HFFc6 (cell line): ENCODE measurements around the gene GALNT3. TPM values are rescaled to one million over a fixed set of nuclear protein-coding genes. Genes with fewer than 3 reads are reported as not detected.

Source experiments
- DNase-seq: peaks from one replicate; pipeline ENCODE4 v3.0.0-alpha.2; 2018
- H3K27ac Mint-ChIP-seq: 2 replicates; pipeline ENCODE4 v1.8.0; 2020; ENCODE audit warnings: mild to moderate bottlenecking, mixed read lengths
- H3K27me3 Mint-ChIP-seq: 2 replicates; pipeline ENCODE4 v1.8.0; 2021; ENCODE audit warnings: mild to moderate bottlenecking, moderate library complexity, mixed read lengths; ENCODE audit not compliant: insufficient read depth
- H3K36me3 Mint-ChIP-seq: 2 replicates; pipeline ENCODE4 v1.8.0; 2021; ENCODE audit warnings: low read depth, mixed read lengths
- H3K4me1 Mint-ChIP-seq: 2 replicates; pipeline ENCODE4 v1.8.0; 2020; ENCODE audit warnings: low read depth, mixed read lengths
- H3K4me3 Mint-ChIP-seq: 2 replicates; pipeline ENCODE4 v1.8.0; 2020; ENCODE audit warnings: mild to moderate bottlenecking, moderate library complexity, mixed read lengths
- H3K9me3 Mint-ChIP-seq: 2 replicates; pipeline ENCODE4 v1.8.0; 2020; ENCODE audit warnings: mild to moderate bottlenecking, mixed read lengths
- total RNA-seq, 6 experiments: library from RNA; stranded (reverse); fragmentation: NEBNext Ultra II Directional; extraction: Animal tissue kit (Norgen Biotek cat#: 25700); gene quantifications; 2 replicates in 1 of 6; 3 replicates in 5 of 6; pipeline ENCODE4 v1.2.3, GENCODE V29; 2021
- TF ChIP-seq, protein P1 (sequence below): fragments of 200-600 bp; sonication (generic); IDR thresholded peaks from 2 replicates; pipeline ENCODE4 v1.5.0; 2021; ENCODE audit warnings: antibody characterized with exemption, mild to moderate bottlenecking

GALNT3 gene
- total RNA-seq, 6 experiments from 2014 or later: 0.28 to 1.7 (median 0.82) TPM

DNA sequence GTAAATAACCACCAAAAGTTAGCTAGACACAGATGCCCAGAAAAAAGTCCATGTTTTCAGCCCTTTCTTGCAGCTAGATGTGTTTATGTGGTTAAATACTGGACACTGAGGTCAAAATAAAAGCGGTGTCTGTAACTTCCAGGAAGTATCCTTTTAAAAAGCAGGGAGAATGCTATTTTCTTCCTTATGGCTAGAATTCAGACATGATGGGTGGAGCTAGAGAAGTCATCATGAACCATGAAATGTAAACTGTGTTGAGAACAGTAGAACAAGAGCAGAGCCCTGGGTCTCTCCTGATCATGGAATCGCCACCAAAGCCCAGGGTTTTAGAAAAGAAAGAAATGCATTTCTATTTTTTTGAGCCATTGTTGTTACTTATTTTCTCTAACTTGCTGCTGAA lies 41.3 kb upstream of the GALNT3 start:
- Mint-ChIP-seq H3K4me3 (no peak overlapping the region), H3K27ac (no peak overlapping the region), H3K27me3 (peaks cover 2% of the 10 kb centered on the region; the same call in 1 of the 2 replicates), H3K4me1 (peaks cover 24% of the 10 kb centered on the region), H3K36me3 (no peaks in the 10 kb centered on the region), H3K9me3 (0 out of 2 replicates have a peak, but pooled peaks cover 3% of the 10 kb centered on the region)
- DNase-seq: no peak
- TF ChIP-seq, protein P1, sequence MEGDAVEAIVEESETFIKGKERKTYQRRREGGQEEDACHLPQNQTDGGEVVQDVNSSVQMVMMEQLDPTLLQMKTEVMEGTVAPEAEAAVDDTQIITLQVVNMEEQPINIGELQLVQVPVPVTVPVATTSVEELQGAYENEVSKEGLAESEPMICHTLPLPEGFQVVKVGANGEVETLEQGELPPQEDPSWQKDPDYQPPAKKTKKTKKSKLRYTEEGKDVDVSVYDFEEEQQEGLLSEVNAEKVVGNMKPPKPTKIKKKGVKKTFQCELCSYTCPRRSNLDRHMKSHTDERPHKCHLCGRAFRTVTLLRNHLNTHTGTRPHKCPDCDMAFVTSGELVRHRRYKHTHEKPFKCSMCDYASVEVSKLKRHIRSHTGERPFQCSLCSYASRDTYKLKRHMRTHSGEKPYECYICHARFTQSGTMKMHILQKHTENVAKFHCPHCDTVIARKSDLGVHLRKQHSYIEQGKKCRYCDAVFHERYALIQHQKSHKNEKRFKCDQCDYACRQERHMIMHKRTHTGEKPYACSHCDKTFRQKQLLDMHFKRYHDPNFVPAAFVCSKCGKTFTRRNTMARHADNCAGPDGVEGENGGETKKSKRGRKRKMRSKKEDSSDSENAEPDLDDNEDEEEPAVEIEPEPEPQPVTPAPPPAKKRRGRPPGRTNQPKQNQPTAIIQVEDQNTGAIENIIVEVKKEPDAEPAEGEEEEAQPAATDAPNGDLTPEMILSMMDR: no peak

DNA sequence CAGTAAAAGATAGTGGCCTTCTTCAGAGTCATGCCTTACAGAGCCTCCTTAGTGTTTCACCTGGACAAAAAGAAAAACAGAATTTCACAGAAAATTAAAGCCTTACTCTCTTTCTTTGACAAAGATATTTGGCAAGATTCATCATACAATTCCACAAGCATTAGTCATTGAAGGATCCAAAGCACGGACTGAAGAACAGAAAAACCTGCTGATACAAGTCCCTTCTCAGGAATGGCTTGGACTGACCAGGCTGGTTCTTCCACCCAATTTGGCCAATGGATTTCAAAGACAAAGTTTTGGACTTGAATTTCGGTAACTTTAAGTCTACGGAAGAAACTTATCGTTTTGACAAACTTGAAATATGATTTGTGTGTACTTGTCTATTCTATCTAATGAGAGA lies 39.1 kb upstream of the GALNT3 start:
- H3K9me3 Mint-ChIP-seq: 0 out of 2 replicates have a peak, but pooled peaks cover 3% of the 10 kb centered on the region
- peaks cover 17% of the 10 kb centered on the region for H3K4me1 Mint-ChIP-seq
- no peak overlapping the region for H3K27ac Mint-ChIP-seq
- DNase-seq: peak; percentile 43
- TF ChIP-seq, protein P1: no peak
- H3K36me3 Mint-ChIP-seq: no peaks in the 10 kb centered on the region
- no peak overlapping the region for H3K4me3 Mint-ChIP-seq
- peaks cover 2% of the 10 kb centered on the region; the same call in 1 of the 2 replicates for H3K27me3 Mint-ChIP-seq

DNA sequence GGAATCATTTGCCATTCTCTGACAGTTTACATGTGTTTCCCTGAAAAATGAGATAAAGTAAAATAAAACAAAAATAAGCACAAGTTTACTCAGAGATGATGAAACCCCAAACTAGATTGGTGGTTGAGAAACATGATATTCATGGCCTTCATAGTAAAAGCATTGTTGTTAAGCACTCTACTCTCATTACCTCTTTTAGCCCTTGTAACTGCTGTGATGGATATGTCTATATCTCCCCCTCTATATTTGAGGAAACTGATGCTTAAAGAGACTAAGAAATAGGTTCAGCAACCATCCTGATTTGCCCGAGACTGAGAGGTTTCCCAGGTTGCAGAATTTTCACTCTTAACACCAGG lies 33.9 kb upstream of the GALNT3 start:
- TF ChIP-seq, protein P1: no peak
- peaks cover 6% of the 10 kb centered on the region for H3K4me1 Mint-ChIP-seq
- H3K9me3 Mint-ChIP-seq: 0 out of 2 replicates have a peak, but pooled peaks cover 3% of the 10 kb centered on the region
- no peaks in the 10 kb centered on the region for H3K36me3 Mint-ChIP-seq
- no peak for DNase-seq
- no peak overlapping the region for H3K4me3 Mint-ChIP-seq
- no peak overlapping the region for H3K27ac Mint-ChIP-seq
- no peaks in the 10 kb centered on the region for H3K27me3 Mint-ChIP-seq

DNA sequence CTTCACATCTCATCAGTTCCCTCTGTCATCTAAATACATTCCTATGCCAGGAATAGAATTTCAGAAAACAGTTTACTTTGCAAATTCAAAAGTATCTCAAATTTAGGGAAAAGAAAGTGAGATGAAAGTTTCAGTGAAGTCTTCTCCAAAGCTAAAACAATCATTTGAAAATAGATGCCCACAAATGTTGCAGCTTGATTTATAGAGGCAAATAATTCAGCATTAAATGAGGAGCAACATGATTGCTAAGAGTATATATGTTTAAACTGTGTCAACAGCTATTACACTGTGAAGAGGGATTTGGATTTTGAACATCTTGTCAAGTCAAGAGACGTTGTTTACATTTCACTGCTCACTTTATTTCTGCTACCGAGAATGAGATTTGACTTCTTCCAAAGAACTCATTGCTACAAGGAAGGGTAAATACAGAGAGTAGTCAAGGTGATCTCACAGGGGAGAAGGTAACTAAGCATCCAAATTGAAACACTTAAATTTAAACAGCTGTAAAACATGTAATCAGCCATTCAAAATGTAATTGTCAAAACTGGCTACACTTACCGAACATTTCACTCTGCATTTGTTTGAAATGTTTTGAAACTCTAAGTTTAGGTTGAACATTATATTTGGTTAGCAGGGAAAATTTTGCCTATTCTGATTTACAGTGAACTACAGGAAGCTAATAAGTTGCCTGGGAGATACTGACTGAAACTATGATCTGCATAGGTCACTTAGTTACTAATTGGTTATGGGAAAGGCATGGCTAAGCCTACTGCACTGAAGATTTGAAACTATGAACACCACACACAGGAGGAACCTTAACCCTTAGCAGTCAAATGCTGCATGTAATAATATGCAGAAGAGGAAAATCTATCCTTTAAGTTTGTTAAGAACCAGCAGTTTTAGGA lies 33.2 kb upstream of the GALNT3 start:
- Mint-ChIP-seq H3K4me3 (no peak overlapping the region), H3K36me3 (no peaks in the 10 kb centered on the region), H3K27ac (no peak overlapping the region), H3K9me3 (0 out of 2 replicates have a peak, but pooled peaks cover 3% of the 10 kb centered on the region), H3K27me3 (no peaks in the 10 kb centered on the region), H3K4me1 (no peaks in the 10 kb centered on the region)
- no peak for DNase-seq
- TF ChIP-seq, protein P1: no peak

DNA sequence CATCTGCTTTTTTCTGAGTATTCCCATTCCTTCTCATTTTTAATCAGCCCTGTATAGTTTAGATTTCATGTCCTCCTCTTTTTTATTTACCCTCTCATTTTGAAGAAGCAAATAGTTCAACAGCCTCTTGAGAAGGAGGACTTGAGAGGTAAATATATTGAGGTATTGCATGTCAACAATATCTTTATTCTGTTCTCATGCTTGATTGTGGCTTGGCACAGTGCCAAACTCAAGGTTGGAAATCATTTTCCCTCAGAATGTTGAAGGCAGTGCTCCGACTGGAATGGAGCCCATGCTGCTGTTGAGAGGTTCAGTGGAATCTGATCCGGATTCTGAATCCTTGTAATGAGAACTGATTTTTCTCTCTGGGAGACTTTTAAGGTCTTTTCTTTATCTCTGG lies 31.0 kb upstream of the GALNT3 start:
- Mint-ChIP-seq H3K27ac (no peak overlapping the region), H3K36me3 (no peaks in the 10 kb centered on the region), H3K4me1 (no peaks in the 10 kb centered on the region), H3K4me3 (no peak overlapping the region), H3K9me3 (no peaks in the 10 kb centered on the region), H3K27me3 (no peaks in the 10 kb centered on the region)
- TF ChIP-seq, protein P1: no peak
- no peak for DNase-seq
